ENCODE data around the gene ENDOU. TPM values are rescaled to one million over a fixed set of nuclear protein-coding genes. Genes with fewer than 3 reads are reported as not detected.

ENDOU gene
- total RNA-seq, 1 experiment from 2014 or later = not detected

DNA sequence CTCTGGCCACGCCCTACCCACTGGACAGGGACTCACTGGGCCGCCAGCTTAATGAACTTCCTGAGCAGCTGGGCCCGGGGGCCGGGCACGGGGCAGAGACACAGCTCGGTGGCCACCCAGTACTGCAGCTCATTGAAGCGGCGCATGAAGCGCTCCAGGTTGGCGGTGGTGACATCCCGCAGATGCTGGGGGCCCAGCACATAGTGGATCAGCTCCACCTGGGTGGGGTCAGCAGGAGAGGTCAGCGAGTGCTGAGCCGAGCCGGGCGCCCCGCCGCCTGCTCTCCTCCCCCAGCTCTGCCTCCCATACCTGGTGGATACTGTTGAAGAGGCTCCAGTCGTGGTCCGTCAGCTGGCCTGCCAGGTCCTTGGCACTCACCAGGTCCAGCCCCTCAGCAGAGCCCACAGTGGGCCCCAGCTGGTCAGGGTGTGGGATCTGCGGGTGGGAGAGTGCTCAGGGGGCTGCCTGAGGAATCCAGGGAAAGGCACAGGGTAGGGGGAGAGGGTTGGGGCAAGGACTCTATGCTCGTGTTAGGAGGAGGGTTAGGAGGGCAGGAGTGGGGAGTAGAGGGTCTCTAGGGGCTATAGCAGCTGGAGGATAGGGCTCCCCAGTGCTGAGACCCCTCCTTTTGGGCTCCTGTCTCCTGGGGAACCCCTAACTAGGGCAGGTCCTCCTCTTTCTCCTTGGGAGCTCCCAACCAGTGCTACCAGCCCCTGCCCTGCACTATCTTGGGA, 15.5 kb upstream of the ENDOU start:
- intact Hi-C loops (cut with micrococcal nuclease) = no loop called here
- ChIA-PET POLR2A (interaction anchor here (1.2 to 1.6 kb wide), 2 partner anchors 26 to 100 kb away, joined by 3 to 4 read pairs; no protein-coding TSS in a partner anchor), CTCF (interaction anchor here (0.7 to 6.2 kb wide), 9 partner anchors 8 to 464 kb away, joined by 3 to 197 read pairs (median 15); partner anchors contain the start of genes RAPGEF3 and SLC48A1), RAD21 (ENCODE audit: low non-redundant PET in 1 of 2, low total read pairs in 2 of 2, uncharacterized antibody in 2 of 2, unreplicated experiment in 2 of 2) (interaction anchor here (0.6 to 5.5 kb wide), 11 partner anchors 25 to 455 kb away, joined by 3 to 61 read pairs (median 4); no protein-coding TSS in a partner anchor)
- H3K9ac ChIP-seq (ENCODE audit: low read length) = no peak overlapping the region
- no peak overlapping the region for H3K27ac ChIP-seq (ENCODE audit: low read depth, low read length)
- H4K20me1 ChIP-seq (ENCODE audit: insufficient read depth) = no peaks in the 10 kb centered on the region
- no peak overlapping the region for H3K4me3 ChIP-seq (replicated peaks in 1 of 2; ENCODE audit: low read depth in 1 of 2, low read length in 2 of 2)
- no peak for DNase-seq (ENCODE audit: low read depth, low spot score)
- no TSS peak for BruUV-seq (replicated peaks)
- H3K9me2 ChIP-seq (ENCODE audit: insufficient read depth) = no peaks in the 10 kb centered on the region
- peaks cover 29 to 48% of the 10 kb centered on the region in 2 experiments for H3K4me1 ChIP-seq (ENCODE audit: control insufficient read depth in 1 of 2, insufficient read depth in 2 of 2, low read length in 2 of 2)
- H2AFZ ChIP-seq (ENCODE audit: low read depth, low read length, poor library complexity, severe bottlenecking) = no peak overlapping the region
- H3K4me2 ChIP-seq (ENCODE audit: low read length) = peak overlapping the region; percentile 47
- ATAC-seq = no peak; the same call in 1 of the 2 replicates
- no peaks in the 10 kb centered on the region for H3K36me3 ChIP-seq (ENCODE audit: control insufficient read depth in 1 of 2, insufficient read depth in 2 of 2, low read length in 2 of 2)
- TF ChIP-seq POLR2AphosphoS5 (IDR thresholded peaks at IDR 0.05; ENCODE audit: low read depth, low read length) (no peak), FOSL1 (IDR thresholded peaks at IDR 0.05; ENCODE audit: low read depth) (no peak), EZH2phosphoT487 (IDR thresholded peaks at IDR 0.05; ENCODE audit: borderline replicate concordance) (no peak), YY1 (IDR thresholded peaks at IDR 0.05; ENCODE audit: extremely low read depth, insufficient replicate concordance, low read depth, low read length) (no peak), JUND (IDR thresholded peaks at IDR 0.05) (no peak), POLR2A (IDR thresholded peaks at IDR 0.05; ENCODE audit: borderline replicate concordance, extremely low read depth, insufficient read depth, insufficient read length) (no peak), EGR1 (IDR thresholded peaks at IDR 0.05; ENCODE audit: low read depth) (no peak)
- TF ChIP-seq, protein P1, sequence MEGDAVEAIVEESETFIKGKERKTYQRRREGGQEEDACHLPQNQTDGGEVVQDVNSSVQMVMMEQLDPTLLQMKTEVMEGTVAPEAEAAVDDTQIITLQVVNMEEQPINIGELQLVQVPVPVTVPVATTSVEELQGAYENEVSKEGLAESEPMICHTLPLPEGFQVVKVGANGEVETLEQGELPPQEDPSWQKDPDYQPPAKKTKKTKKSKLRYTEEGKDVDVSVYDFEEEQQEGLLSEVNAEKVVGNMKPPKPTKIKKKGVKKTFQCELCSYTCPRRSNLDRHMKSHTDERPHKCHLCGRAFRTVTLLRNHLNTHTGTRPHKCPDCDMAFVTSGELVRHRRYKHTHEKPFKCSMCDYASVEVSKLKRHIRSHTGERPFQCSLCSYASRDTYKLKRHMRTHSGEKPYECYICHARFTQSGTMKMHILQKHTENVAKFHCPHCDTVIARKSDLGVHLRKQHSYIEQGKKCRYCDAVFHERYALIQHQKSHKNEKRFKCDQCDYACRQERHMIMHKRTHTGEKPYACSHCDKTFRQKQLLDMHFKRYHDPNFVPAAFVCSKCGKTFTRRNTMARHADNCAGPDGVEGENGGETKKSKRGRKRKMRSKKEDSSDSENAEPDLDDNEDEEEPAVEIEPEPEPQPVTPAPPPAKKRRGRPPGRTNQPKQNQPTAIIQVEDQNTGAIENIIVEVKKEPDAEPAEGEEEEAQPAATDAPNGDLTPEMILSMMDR (IDR thresholded peaks at IDR 0.05 in 2 of 3, conservative IDR thresholded peaks at IDR 0.05 in 1 of 3; ENCODE audit: borderline replicate concordance in 1 of 3, insufficient read depth in 1 of 3, low read depth in 2 of 3, low read length in 2 of 3) = no peak
- H3K27me3 ChIP-seq (ENCODE audit: insufficient read depth, low read length) = no peaks in the 10 kb centered on the region
- H3K9me3 ChIP-seq (ENCODE audit: control insufficient read depth in 1 of 2, insufficient read depth in 1 of 2, low read depth in 1 of 2, low read length in 2 of 2) = no peaks in the 10 kb centered on the region
- no peaks in the 10 kb centered on the region for H3K79me2 ChIP-seq (ENCODE audit: insufficient read depth, low read length)
